H9 (cell line): ENCODE results near the gene CHD6. TPM values are rescaled to one million over a fixed set of nuclear protein-coding genes. Genes with fewer than 3 reads are reported as not detected.

Source experiments
- DNase-seq: peaks from one replicate; pipeline ENCODE4 v3.0.0-alpha.2; 2017
- H2AFZ ChIP-seq: one replicate; pipeline ENCODE4 v1.6.1; 2013; ENCODE audit warnings: mild to moderate bottlenecking, low read length, control low read depth, moderate library complexity
- H2AK5ac ChIP-seq: 2 replicates; pipeline ENCODE4 v1.6.1; 2013; ENCODE audit warnings: low read length, control low read depth, mixed read lengths; ENCODE audit not compliant: insufficient read length
- H2BK120ac ChIP-seq: one replicate; pipeline ENCODE4 v1.6.1; 2013; ENCODE audit warnings: low read depth, mild to moderate bottlenecking, low read length, control low read depth, inconsistent platforms; ENCODE audit not compliant: poor library complexity, severe bottlenecking
- H2BK12ac ChIP-seq: 2 replicates; pipeline ENCODE4 v1.6.1; 2013; ENCODE audit warnings: low read length, control low read depth, mixed read lengths, low read depth; ENCODE audit not compliant: insufficient read length
- H2BK15ac ChIP-seq: 2 replicates; pipeline ENCODE4 v1.6.1; 2013; ENCODE audit warnings: low read depth, low read length, control low read depth
- H2BK20ac ChIP-seq: one replicate; pipeline ENCODE4 v1.6.1; 2013; ENCODE audit warnings: low read depth, mild to moderate bottlenecking, low read length, control low read depth, inconsistent platforms; ENCODE audit not compliant: poor library complexity, severe bottlenecking
- H2BK5ac ChIP-seq: 2 replicates; pipeline ENCODE4 v1.6.1; 2013; ENCODE audit warnings: low read length, control low read depth, mixed read lengths; ENCODE audit not compliant: insufficient read length
- H3K14ac ChIP-seq: 2 replicates; pipeline ENCODE4 v1.6.1; 2013; ENCODE audit warnings: low read length, control low read depth; ENCODE audit not compliant: insufficient read depth
- H3K18ac ChIP-seq: 2 replicates; pipeline ENCODE4 v1.6.1; 2013; ENCODE audit warnings: low read depth, mild to moderate bottlenecking, mixed read lengths, low read length, control low read depth; ENCODE audit not compliant: insufficient read length
- H3K23ac ChIP-seq: 2 replicates; pipeline ENCODE4 v1.6.1; 2013; ENCODE audit warnings: low read length, control low read depth, mixed read lengths, low read depth; ENCODE audit not compliant: insufficient read length
- H3K23me2 ChIP-seq: 2 replicates; pipeline ENCODE4 v1.6.1; 2013; ENCODE audit warnings: low read depth, mild to moderate bottlenecking, mixed read lengths, low read length, control low read depth; ENCODE audit not compliant: insufficient read length, poor library complexity, severe bottlenecking
- H3K27ac ChIP-seq: 2 replicates; pipeline ENCODE4 v1.5.1; 2013; ENCODE audit warnings: low read length, control low read depth, mixed read lengths, low read depth; ENCODE audit not compliant: insufficient read length
- H3K27me3 ChIP-seq: 2 replicates; pipeline ENCODE4 v1.6.1; 2013; ENCODE audit warnings: low read length, control low read depth, inconsistent platforms; ENCODE audit not compliant: insufficient read depth
- H3K4ac ChIP-seq: 2 replicates; pipeline ENCODE4 v1.6.1; 2013; ENCODE audit warnings: low read depth, mild to moderate bottlenecking, control low read depth, inconsistent platforms, low read length, moderate library complexity
- H3K4me1 ChIP-seq: 2 replicates; pipeline ENCODE4 v1.6.1; 2013; ENCODE audit warnings: low read length, control low read depth, inconsistent platforms; ENCODE audit not compliant: insufficient read depth
- H3K4me2 ChIP-seq: 2 replicates; pipeline ENCODE4 v1.6.1; 2013; ENCODE audit warnings: low read length, control low read depth, mixed read lengths; ENCODE audit not compliant: insufficient read length, insufficient read depth
- H3K56ac ChIP-seq: 2 replicates; pipeline ENCODE4 v1.6.1; 2013; ENCODE audit warnings: low read depth, mild to moderate bottlenecking, mixed read lengths, low read length, control low read depth; ENCODE audit not compliant: insufficient read length
- H3K79me1 ChIP-seq: 2 replicates; pipeline ENCODE4 v1.6.1; 2013; ENCODE audit warnings: low read depth, mild to moderate bottlenecking, moderate library complexity, low read length, control low read depth, inconsistent platforms; ENCODE audit not compliant: insufficient read depth, poor library complexity, severe bottlenecking
- H3K79me2 ChIP-seq: 2 replicates; pipeline ENCODE4 v1.6.1; 2013; ENCODE audit warnings: low read length, control low read depth, inconsistent platforms; ENCODE audit not compliant: insufficient read depth
- H3K9ac ChIP-seq: 2 replicates; pipeline ENCODE4 v1.6.1; 2013; ENCODE audit warnings: low read length, control low read depth, mixed read lengths; ENCODE audit not compliant: insufficient read length; ENCODE audit errors: extremely low read depth
- H3K9me3 ChIP-seq: one replicate; pipeline ENCODE4 v1.6.1; 2013; ENCODE audit warnings: low read depth, low read length, inconsistent platforms; ENCODE audit not compliant: control insufficient read depth
- H3T11ph ChIP-seq: one replicate; pipeline ENCODE4 v1.6.1; 2013; ENCODE audit warnings: mild to moderate bottlenecking, low read length, control low read depth, inconsistent platforms
- H4K20me1 ChIP-seq: one replicate; pipeline ENCODE4 v1.6.1; 2013; ENCODE audit not compliant: control insufficient read depth, insufficient read length, insufficient read depth
- H4K5ac ChIP-seq: 2 replicates; pipeline ENCODE4 v1.6.1; 2013; ENCODE audit warnings: low read depth, mild to moderate bottlenecking, mixed read lengths, low read length, control low read depth; ENCODE audit not compliant: insufficient read length
- H4K8ac ChIP-seq: replicated peaks from 2 replicates; pipeline ENCODE4 v1.6.1; 2013; ENCODE audit warnings: low read length, control low read depth, mixed read lengths, low read depth; ENCODE audit not compliant: insufficient read length
- H4K91ac ChIP-seq: 2 replicates; pipeline ENCODE4 v1.6.1; 2013; ENCODE audit warnings: low read depth, mild to moderate bottlenecking, moderate library complexity, mixed read lengths, low read length, control low read depth; ENCODE audit not compliant: insufficient read length
- H3K27ac Mint-ChIP-seq, 3 experiments: 2 replicates in 2 of 3; 3 replicates in 1 of 3; pipeline ENCODE4 v1.8.0; 2020 to 2021; ENCODE audit warnings: mixed read lengths in 3 of 3, mild to moderate bottlenecking in 1 of 3, moderate library complexity in 1 of 3
- H3K27me3 Mint-ChIP-seq: 2 replicates; pipeline ENCODE4 v1.8.0; 2021; ENCODE audit warnings: low read depth, mild to moderate bottlenecking, moderate library complexity, mixed read lengths
- H3K36me3 Mint-ChIP-seq, 3 experiments: 2 replicates in 2 of 3; 3 replicates in 1 of 3; pipeline ENCODE4 v1.8.0; 2020 to 2021; ENCODE audit warnings: low read depth in 3 of 3, mixed read lengths in 3 of 3; ENCODE audit not compliant: insufficient read depth in 1 of 3
- H3K4me1 Mint-ChIP-seq, 2 experiments: 2 replicates each; pipeline ENCODE4 v1.8.0; 2020; ENCODE audit warnings: mixed read lengths in 2 of 2
- H3K4me3 Mint-ChIP-seq, 2 experiments: 2 replicates in 1 of 2; 3 replicates in 1 of 2; pipeline ENCODE4 v1.8.0; 2020 to 2021; ENCODE audit warnings: mild to moderate bottlenecking in 2 of 2, mixed read lengths in 2 of 2, moderate library complexity in 1 of 2
- H3K9me3 Mint-ChIP-seq, 2 experiments: 2 replicates in 1 of 2; 3 replicates in 1 of 2; pipeline ENCODE4 v1.8.0; 2020; ENCODE audit warnings: mild to moderate bottlenecking in 2 of 2, mixed read lengths in 2 of 2, moderate library complexity in 1 of 2
- CTCF ChIP-seq: fragments of 200-600 bp; sonication (generic); conservative IDR thresholded peaks from 3 replicates; pipeline ENCODE4 v1.8.0; 2021; ENCODE audit warnings: antibody characterized with exemption, mild to moderate bottlenecking
- WGBS: extraction: QIAGEN DNeasy Blood & Tissue Kit; methylation state at CpG from one replicate; pipeline ENCODE4 v1.1.7; 2013; ENCODE audit warnings: missing lambda C conversion rate, low lambda C conversion rate, mixed read lengths; ENCODE audit not compliant: insufficient read length; ENCODE audit errors: extremely low coverage; 5-methylcytosine and 5-hydroxymethylcytosine counted together
- total RNA-seq: library from RNA; stranded (reverse); gene quantifications from 2 replicates; pipeline ENCODE4 v1.2.1, GENCODE V29; 2021

The CHD6 gene
- total RNA-seq, 1 experiment from 2014 or later = 51.5 TPM

- no peak overlapping the region for H3K4ac ChIP-seq
- H3K56ac ChIP-seq = no peak overlapping the region
- H3K23ac ChIP-seq = no peak overlapping the region
- no peak overlapping the region for H3K27ac ChIP-seq
- Mint-ChIP-seq H3K36me3 (peaks cover 23 to 31% (median 27%) of the 10 kb centered on the region in 3 experiments), H3K4me1 (peaks cover 0 to under 1% of the 10 kb centered on the region in 2 experiments; a peak in 1 of 4 replicates), H3K27me3 (no peaks in the 10 kb centered on the region), H3K27ac (no peak overlapping the region), H3K4me3 (no peak overlapping the region), H3K9me3 (peaks cover 14 to 15% of the 10 kb centered on the region in 2 experiments)
- no peak overlapping the region for H2AFZ ChIP-seq
- H2BK5ac ChIP-seq = no peak overlapping the region
- H2AK5ac ChIP-seq = no peak overlapping the region
- H4K91ac ChIP-seq = no peak overlapping the region
- no peak overlapping the region for H2BK120ac ChIP-seq
- no peaks in the 10 kb centered on the region for H3K4me1 ChIP-seq
- H3K79me1 ChIP-seq = peaks cover 8% of the 10 kb centered on the region
- no peak overlapping the region for H2BK12ac ChIP-seq
- no peaks in the 10 kb centered on the region for H4K20me1 ChIP-seq
- no peak overlapping the region for H3T11ph ChIP-seq
- H2BK15ac ChIP-seq = no peak overlapping the region
- peaks cover 6% of the 10 kb centered on the region for H3K9me3 ChIP-seq
- H4K5ac ChIP-seq = no peak overlapping the region
- H3K27me3 ChIP-seq = no peaks in the 10 kb centered on the region
- H3K79me2 ChIP-seq = no peaks in the 10 kb centered on the region
- no peak overlapping the region for H3K14ac ChIP-seq
- no peak overlapping the region for H3K18ac ChIP-seq
- H3K23me2 ChIP-seq = no peaks in the 10 kb centered on the region
- DNase-seq = no peak
- TF ChIP-seq CTCF = no peak
- no peak overlapping the region for H3K9ac ChIP-seq
- H2BK20ac ChIP-seq = no peak overlapping the region
- no peak overlapping the region for H4K8ac ChIP-seq
- WGBS = no CpG with 5 or more reads among the region's 8 CpGs
- no peak overlapping the region for H3K4me2 ChIP-seq
These were observed 79.2 kb downstream of the CHD6 start for GRCh38 chr20:41538810-41539596.
